Activated B cell treated with CpG ODN at 0.5 μM for 24 hours (primary cell): ENCODE data around the gene ZC3H15. TPM values are rescaled to one million over a fixed set of nuclear protein-coding genes. Genes with fewer than 3 reads are reported as not detected.

Source experiments
- total RNA-seq: library from RNA; stranded (reverse); gene quantifications from 2 replicates; pipeline ENCODE4 v1.2.3, GENCODE V29; 2022

ZC3H15 gene
- total RNA-seq, 1 donor from 2014 or later, result 66.4 TPM

Other genes with a start within 250 kb of the ZC3H15 start
- gene ITGAV, start 103.8 kb downstream of the ZC3H15 start, total RNA-seq, result 2.6 and 4.1 TPM in 2 replicates
- gene FAM171B, start 207.8 kb downstream of the ZC3H15 start, total RNA-seq, result 0.05 TPM in 1 of 2 replicates, not detected in the other